SU-DHL-6 (cell line): Measurements from ENCODE around the gene EFCAB13.

Source experiments
- EZH2phosphoT487 ChIP-seq: fragments of 200-600 bp; sonication (generic), shearing (Covaris generic); conservative IDR thresholded peaks from 2 replicates; pipeline ENCODE4 v1.6.1; 2018; ENCODE audit warnings: mild to moderate bottlenecking, antibody characterized with exemption, low read length, moderate library complexity, mixed read lengths
- TF ChIP-seq, protein P1 (sequence below): fragments of 200-600 bp; sonication (generic); IDR thresholded peaks from one replicate; pipeline ENCODE4 v1.5.1; 2017; ENCODE audit warnings: antibody characterized with exemption, mild to moderate bottlenecking, low read length, moderate library complexity; ENCODE audit not compliant: insufficient read depth, poor library complexity, severe bottlenecking

DNA sequence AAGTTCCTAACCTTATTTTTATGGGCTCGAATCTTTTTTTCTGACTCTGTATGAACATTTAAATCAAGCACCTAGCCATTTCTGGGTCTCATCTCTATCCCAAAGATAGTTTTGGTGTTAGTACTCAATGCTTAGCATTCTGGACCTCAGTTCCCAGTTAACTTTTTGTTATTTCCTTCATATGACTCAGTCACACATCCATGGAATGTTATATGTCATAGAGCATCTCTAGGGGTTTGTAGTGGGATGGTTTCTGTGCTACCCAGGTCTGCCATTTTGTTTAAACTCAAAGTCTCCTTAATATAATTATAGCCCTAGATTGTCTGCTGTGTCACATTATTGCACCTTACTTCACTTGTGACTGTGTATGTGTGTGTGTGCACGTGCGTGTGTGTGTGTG lies 90.1 kb downstream of the EFCAB13 start:
- TF ChIP-seq, protein P1, sequence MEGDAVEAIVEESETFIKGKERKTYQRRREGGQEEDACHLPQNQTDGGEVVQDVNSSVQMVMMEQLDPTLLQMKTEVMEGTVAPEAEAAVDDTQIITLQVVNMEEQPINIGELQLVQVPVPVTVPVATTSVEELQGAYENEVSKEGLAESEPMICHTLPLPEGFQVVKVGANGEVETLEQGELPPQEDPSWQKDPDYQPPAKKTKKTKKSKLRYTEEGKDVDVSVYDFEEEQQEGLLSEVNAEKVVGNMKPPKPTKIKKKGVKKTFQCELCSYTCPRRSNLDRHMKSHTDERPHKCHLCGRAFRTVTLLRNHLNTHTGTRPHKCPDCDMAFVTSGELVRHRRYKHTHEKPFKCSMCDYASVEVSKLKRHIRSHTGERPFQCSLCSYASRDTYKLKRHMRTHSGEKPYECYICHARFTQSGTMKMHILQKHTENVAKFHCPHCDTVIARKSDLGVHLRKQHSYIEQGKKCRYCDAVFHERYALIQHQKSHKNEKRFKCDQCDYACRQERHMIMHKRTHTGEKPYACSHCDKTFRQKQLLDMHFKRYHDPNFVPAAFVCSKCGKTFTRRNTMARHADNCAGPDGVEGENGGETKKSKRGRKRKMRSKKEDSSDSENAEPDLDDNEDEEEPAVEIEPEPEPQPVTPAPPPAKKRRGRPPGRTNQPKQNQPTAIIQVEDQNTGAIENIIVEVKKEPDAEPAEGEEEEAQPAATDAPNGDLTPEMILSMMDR, result no peak
- TF ChIP-seq EZH2phosphoT487, result no peak
